Coronary artery (tissue), 2 donors: ENCODE results near the gene SLC30A1.

Experiments
- DNase-seq: peaks from one replicate; pipeline ENCODE4 v3.0.0-alpha.2; 2017; ENCODE audit warnings: low spot score
- H3K27ac ChIP-seq, 2 donors: fragments of 200-600 bp; sonication (generic); one replicate each; pipeline ENCODE4 v1.5.1; 2016 to 2019
- H3K4me3 ChIP-seq: fragments of 200-600 bp; sonication (generic); 2 replicates; pipeline ENCODE4 v1.5.1; 2016; ENCODE audit warnings: mild to moderate bottlenecking, moderate library complexity
- TF ChIP-seq, protein P1 (sequence below): fragments of 200-600 bp; sonication (generic); IDR thresholded peaks from one replicate; pipeline ENCODE4 v1.5.1; 2019; ENCODE audit warnings: antibody characterized with exemption

SLC30A1 gene

DNA sequence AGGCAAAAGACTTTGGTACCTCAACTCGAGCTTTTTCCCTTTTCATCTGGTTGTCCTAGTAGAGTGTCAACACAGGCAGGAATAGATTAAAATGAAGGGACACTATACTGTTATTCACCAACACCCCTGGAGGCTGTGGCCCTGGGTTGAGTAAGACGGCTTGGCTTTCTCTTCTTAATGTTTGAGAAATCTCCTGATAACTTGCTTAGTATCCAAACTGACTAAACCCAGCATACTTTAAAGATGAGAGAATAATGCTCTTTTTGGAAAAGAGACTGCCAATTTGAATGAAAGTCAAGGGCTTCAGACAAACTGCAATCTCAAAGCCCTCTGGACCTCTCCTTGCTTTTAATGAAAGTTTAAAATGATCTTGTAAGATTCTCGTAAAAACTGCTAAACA lies 2.6 kb upstream of the SLC30A1 start:
- Histone ChIP-seq H3K27ac (peak overlapping the region; percentile 82 to 98), H3K4me3 (no peak overlapping the region)
- no peak for DNase-seq
- TF ChIP-seq, protein P1, sequence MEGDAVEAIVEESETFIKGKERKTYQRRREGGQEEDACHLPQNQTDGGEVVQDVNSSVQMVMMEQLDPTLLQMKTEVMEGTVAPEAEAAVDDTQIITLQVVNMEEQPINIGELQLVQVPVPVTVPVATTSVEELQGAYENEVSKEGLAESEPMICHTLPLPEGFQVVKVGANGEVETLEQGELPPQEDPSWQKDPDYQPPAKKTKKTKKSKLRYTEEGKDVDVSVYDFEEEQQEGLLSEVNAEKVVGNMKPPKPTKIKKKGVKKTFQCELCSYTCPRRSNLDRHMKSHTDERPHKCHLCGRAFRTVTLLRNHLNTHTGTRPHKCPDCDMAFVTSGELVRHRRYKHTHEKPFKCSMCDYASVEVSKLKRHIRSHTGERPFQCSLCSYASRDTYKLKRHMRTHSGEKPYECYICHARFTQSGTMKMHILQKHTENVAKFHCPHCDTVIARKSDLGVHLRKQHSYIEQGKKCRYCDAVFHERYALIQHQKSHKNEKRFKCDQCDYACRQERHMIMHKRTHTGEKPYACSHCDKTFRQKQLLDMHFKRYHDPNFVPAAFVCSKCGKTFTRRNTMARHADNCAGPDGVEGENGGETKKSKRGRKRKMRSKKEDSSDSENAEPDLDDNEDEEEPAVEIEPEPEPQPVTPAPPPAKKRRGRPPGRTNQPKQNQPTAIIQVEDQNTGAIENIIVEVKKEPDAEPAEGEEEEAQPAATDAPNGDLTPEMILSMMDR: no peak

DNA sequence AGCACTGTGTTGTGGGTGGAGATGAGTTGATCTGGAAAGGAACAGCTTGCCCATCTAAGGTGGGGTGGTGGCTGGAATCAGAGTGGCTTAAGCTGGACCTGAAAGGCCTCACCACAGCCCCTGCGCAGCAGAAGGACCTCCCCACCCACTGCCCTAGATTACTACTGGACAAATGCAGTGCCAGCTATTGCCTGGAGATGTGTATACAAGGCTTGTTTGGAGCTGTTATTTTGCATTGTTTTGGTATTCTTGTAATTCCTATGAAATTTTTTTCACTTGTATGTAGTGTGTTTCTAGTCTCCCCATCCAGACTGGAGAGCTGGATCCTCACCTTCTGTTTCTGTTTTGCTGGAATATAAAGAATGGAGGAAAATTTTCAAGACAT lies 1.3 kb upstream of the SLC30A1 start:
- no peak overlapping the region for H3K4me3 ChIP-seq
- peak overlapping the region; percentile 82 to 98 for H3K27ac ChIP-seq
- TF ChIP-seq, protein P1: no peak
- no peak for DNase-seq

DNA sequence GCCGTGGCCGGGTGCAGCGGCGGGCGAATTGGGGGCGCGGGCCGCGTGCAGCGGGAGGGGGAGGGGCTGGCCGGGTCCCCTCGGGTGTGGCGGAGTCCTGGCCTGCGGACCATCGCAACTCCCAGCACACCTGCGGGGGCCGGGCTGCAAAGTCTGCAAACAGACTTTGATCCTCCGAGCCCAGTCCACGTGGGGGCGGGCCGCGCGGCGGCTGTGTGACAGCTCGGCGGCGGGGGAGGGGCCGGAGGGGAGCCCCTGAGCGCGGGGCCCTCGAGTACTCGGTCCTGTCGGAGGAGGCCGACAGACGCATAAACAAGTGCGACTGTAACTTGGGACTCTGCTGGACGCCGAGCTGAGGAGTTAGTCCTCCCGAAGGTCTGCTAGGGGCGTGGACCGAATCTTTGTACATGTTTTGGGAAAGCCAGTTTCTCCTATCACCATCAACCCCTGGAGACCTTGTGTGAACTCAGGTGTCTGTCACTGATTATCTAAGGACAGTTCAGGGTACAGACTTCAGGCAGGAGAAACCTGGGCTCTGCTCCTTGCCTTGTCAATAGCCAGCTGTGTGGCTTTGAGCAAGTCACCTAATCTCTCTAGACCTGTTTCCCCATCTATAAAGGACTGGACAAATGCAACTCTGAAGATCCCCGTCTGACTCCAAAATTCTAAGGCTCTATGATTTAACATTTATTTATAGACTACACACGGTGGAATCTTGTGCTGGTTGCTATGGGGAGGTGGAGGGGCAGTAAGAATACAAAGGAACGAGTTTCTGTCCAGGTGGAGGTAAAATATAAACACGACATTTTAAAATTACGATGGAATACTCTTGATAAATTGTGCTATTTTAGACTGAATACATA lies 710 bp upstream of the SLC30A1 start:
- peak overlapping the region; percentile 82 to 98 for H3K27ac ChIP-seq
- peak overlapping the region; percentile 90 for H3K4me3 ChIP-seq
- TF ChIP-seq, protein P1: no peak
- DNase-seq: no peak

DNA sequence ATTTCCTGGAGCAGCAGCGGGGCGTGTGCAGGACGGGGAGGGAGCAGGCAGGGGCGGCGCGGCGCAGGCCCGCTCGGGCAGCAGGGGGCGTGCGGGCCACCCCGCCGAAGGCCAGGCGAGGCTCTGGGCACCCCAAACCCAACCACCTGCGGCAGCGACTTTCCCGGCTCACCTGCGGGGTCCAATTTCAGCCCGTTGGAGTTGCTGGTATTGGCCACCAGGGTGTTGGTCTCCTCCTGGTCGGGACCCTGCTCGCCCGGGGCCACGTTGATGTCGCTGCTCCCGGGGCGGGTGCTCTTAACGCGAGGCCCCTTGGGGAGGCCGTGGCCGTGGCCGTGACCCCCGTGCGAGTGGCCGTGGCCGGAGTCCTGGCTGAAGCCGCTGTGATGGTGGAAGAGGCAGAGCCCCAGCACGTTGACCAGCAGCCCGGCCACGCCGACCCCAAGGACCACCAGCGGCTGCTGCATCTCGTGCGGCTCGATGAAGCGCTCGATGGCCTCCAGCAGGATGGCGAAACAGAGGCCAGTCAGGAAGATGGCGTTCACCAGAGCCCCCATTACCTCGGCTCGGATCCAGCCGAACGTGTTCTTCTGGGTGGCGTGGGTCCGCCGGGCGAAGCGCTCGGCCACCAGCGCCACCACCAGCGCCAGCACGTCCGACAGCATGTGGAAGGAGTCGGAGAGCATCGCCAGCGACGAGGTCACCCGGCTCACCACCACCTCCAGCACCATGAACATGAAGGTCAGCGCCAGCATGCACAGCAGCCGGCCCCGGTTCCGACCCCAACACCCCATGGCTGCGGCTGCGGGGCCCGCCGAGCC lies 932 bp downstream of the SLC30A1 start:
- TF ChIP-seq, protein P1: peak; percentile 81
- Histone ChIP-seq H3K27ac (peak overlapping the region; percentile 82 to 98), H3K4me3 (peak overlapping the region; percentile 90)
- peak; percentile 87 for DNase-seq

DNA sequence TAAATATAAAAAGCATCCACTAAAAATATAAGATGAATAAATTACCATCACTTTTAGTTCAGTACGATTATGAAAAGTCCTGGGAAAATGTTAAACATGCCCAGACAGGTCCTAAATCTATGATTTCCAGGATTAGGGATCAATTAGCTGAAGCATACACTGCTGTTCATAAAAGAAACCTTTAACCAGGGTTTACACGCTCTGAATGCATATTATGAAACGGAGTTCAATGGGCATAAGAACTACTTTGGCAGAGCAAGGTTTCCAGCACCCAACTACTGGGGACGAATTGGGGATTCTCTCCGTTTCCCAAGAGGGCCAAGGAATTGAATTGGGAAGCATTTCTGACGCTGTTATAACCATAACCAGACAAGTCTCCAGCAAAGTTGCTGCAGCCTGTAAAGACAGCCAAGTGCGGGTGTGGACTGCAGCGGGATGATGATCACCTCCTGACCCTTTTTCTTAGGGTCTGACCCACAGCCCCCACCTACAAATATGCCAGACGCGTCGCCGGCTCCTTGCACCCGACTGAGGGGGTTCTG lies 1.6 kb downstream of the SLC30A1 start:
- peak overlapping the region; percentile 82 to 98 for H3K27ac ChIP-seq
- H3K4me3 ChIP-seq: peak overlapping the region; percentile 90
- TF ChIP-seq, protein P1: no peak
- no peak for DNase-seq

DNA sequence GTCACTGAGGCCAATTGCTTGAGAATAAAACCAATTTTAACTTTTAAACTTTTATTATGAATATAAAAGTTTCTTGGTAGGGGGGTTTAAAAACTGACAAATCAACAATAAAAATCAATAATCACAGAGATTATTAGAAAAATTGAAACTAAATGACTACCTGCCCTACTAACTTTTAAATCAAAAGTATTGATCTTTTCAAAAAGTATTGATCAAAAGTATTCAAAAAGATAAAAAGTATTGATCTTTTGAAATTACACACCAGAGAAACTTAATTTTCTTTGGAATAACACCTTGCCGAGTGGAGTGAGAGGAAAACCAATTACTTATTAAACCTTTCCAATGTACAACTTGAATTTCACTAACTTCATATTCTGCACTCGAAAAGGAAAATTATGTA lies 2.2 kb downstream of the SLC30A1 start:
- no peak overlapping the region for H3K27ac ChIP-seq
- DNase-seq: no peak

More for the DNA sequence above, 2.2 kb downstream of the SLC30A1 start:
- TF ChIP-seq, protein P1: no peak
- H3K4me3 ChIP-seq: peak overlapping the region; percentile 90
